Ovary (tissue), 9 donors: ENCODE results near the gene GAREM1. TPM values are rescaled to one million over a fixed set of nuclear protein-coding genes. Genes with fewer than 3 reads are reported as not detected.

ENCODE experiments used
- DNase-seq, 5 donors: peaks; one replicate each; pipeline ENCODE4 v3.0.0-alpha.2; 2019 to 2020
- H3K27ac ChIP-seq, 2 donors: fragments of 200-600 bp; one replicate each; pipeline versions ENCODE4 v1.5.1 to v1.8.0; 2019 to 2022
- H3K27me3 ChIP-seq: fragments of 200-600 bp; one replicate; pipeline ENCODE4 v1.8.0; 2022
- H3K36me3 ChIP-seq: fragments of 200-600 bp; sonication (generic); one replicate; pipeline ENCODE4 v1.5.1; 2019
- H3K4me1 ChIP-seq: one replicate; pipeline ENCODE4 v1.8.1; 2013; ENCODE audit warnings: mild to moderate bottlenecking, moderate library complexity; ENCODE audit not compliant: insufficient read depth
- H3K4me3 ChIP-seq: fragments of 200-600 bp; sonication (generic); one replicate; pipeline ENCODE4 v1.5.1; 2017
- H3K9me3 ChIP-seq, 2 donors: fragments of 200-600 bp in 1 of 2; sonication (generic) in 1 of 2; one replicate each; pipeline versions ENCODE4 v1.5.1 to v1.8.1; 2013 to 2019; ENCODE audit warnings: mild to moderate bottlenecking in 1 of 2, moderate library complexity in 1 of 2
- CTCF ChIP-seq, 3 donors: fragments of 450-650 bp in 2 of 3; fragments of 200-600 bp in 1 of 3; IDR thresholded peaks; one replicate each; pipeline versions ENCODE4 v1.5.1 to v1.8.0; 2016 to 2022; ENCODE audit warnings: antibody characterized with exemption in 3 of 3, mild to moderate bottlenecking in 1 of 3
- EP300 ChIP-seq: sonication (generic); formaldehyde crosslinking; IDR thresholded peaks from one replicate; pipeline ENCODE4 v1.6.1; 2017; ENCODE audit warnings: antibody characterized with exemption
- POLR2A ChIP-seq: fragments of 450-650 bp; IDR thresholded peaks from one replicate; pipeline ENCODE4 v1.6.1; 2017; ENCODE audit warnings: antibody characterized with exemption, mild to moderate bottlenecking, moderate library complexity
- WGBS, 3 donors: extraction: QIAGEN DNeasy Blood & Tissue Kit in 1 of 3; methylation state at CpG; one replicate each; pipeline versions ENCODE4 v1.1.5 to v1.1.7; 2013 to 2017; 5-methylcytosine and 5-hydroxymethylcytosine counted together
- intact Hi-C, 4 donors: fragments of 100-400 bp; cut with DNase I; formaldehyde crosslinking; loops; one replicate each; pipeline versions ENCODE4 v1.11.0 to v1.15.1; 2022 to 2023
- polyA plus RNA-seq, 2 donors: library from polyadenylated mRNA; stranded (reverse); fragments of 200-250 nt in 1 of 2; fragments of 350-450 nt in 1 of 2; fragmentation: Illumina TruSeq in 1 of 2; extraction: RNeasy Lipid Tissue Mini Kit (QIAGEN cat#74804) in 1 of 2; gene quantifications; one replicate each; pipeline ENCODE4 v1.2.3, GENCODE V29; 2013 to 2014
- small RNA-seq: library from RNA; depleted of rRNA; stranded (forward); fragments of <200 nt; gene quantifications from one replicate; pipeline ENCODE3, GENCODE V24; 2016
- total RNA-seq, 7 donors: library from RNA; depleted of rRNA in 2 of 7; stranded (reverse); fragments of >200 nt in 2 of 7; fragmentation: NEBNext Ultra II Directional in 3 of 7; extraction: Animal tissue kit (Norgen Biotek cat#: 25700) in 3 of 7; gene quantifications; one replicate each; pipeline versions ENCODE4 v1.1.0 to v1.2.4, GENCODE V29; 2016 to 2023
- donor health status: DM: no; HTN: no; CAD: no; lungs with moderate emphysema.
- donor health status: DM: no; HTN: no; CAD: no.
- donor health status: Bipolar disorder and iron deficiency.
- donor health status: DM: yes; HTN: yes; CAD: no.
- donor health status: DM: no; HTN: no; CAD: no.
- donor health status: DM: yes; HTN: yes; CAD: no.

The GAREM1 gene
- total and polyA plus RNA-seq, 9 donors: 2.7 to 15.2 (median 7.1) TPM

DNA sequence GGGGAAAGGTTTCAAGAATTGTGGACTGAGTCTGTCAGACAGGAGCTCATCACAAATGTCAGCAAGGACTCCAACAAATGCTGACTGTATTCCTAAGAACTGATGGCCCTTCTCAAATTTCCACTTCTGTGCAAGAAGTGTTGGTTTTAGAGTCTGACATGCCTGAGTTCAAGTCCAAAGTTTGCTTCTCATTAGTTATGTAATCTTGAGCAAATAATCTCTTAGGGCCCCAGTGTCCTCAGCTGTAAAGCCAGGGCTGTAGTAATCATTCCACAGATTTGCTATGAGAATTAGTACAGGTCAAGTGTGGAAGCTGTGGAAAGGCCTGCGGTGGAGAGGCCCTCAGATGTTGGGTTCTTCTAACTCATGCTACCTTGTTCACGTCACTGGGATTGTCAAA lies 257.0 kb downstream of the GAREM1 start:
- no peak overlapping the region for H3K27ac ChIP-seq
- H3K4me1 ChIP-seq: no peaks in the 10 kb centered on the region
- H3K27me3 ChIP-seq: no peaks in the 10 kb centered on the region
- H3K36me3 ChIP-seq: no peaks in the 10 kb centered on the region
- intact Hi-C loops: no loop called here
- WGBS, 3 donors: 91 to 94% (median 93%) methylated on average over 2 of the region's 2 CpGs
- TF ChIP-seq EP300 (no peak), POLR2A (no peak), CTCF (IDR thresholded peaks at IDR 0.05) (no peak)
- no peak overlapping the region for H3K4me3 ChIP-seq
- DNase-seq: no peak
- H3K9me3 ChIP-seq: no peaks in the 10 kb centered on the region

Small RNA genes within 50 kb of the gene (small RNA-seq; reads per million reads assigned to genes)
- gene RF00019: not detected
